NCI-H1694 treated with DMSO at 0.1 percent for 48 hours (cell line): ENCODE data around the gene NUP50.

Experiments
- DNase-seq: peaks from one replicate; lab custom pipeline; 2025; lab: John Stamatoyannopoulos, UW

NUP50 gene

DNA sequence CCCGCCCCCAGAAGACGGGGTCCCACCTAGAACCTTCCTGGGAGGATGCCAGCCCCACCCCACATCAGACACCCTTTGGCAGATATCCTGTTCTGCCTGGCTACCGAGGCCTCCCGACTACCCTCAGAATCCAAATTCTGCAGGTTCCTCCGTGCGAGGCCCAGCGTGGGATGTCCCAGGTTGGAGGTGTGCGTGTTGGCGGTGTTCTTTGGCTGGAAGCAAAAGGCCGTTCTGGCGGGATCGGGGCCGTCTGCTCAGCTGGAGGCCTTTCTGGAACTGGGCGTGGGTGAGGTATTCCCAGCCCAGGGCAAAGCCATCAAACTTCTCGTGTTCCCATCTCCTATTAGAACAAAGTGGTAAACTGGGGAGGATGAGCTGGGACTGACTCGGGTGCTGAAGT, 32.6 kb downstream of the NUP50 start:
- DNase-seq, result no peak

DNA sequence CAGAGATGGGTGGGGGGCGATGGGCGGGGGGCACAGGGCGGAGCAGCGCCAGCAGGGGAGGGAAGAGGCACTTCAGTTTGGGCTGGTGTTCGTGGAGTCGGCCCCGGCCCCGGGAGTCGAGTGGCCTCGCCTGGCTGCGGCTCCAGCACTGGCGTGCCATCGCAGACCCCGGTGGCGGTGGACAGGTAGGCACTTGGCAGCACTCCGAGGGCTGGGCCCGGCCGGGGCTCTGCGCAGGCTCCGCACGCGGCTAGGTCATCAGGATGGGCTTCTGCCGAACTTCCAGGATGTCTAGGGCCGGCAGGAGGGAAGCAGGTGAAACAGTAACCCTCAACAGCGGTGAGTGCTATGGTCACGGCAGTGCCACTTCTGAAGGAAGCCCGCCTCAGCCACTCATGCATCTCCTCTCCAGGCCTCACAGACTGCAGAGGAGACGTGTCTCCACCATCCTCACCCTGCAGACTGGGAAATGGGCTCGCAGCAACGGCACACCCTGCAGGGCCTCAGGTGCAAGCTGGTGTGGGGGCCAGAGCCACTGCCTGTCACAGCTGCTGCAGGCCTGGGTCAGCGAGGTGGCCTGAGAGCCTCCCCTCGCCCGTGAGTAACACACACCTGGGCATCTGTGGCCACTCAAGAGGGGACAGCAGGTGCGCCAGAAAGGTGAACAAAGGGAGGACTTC, 33.3 kb downstream of the NUP50 start:
- DNase-seq, result no peak

DNA sequence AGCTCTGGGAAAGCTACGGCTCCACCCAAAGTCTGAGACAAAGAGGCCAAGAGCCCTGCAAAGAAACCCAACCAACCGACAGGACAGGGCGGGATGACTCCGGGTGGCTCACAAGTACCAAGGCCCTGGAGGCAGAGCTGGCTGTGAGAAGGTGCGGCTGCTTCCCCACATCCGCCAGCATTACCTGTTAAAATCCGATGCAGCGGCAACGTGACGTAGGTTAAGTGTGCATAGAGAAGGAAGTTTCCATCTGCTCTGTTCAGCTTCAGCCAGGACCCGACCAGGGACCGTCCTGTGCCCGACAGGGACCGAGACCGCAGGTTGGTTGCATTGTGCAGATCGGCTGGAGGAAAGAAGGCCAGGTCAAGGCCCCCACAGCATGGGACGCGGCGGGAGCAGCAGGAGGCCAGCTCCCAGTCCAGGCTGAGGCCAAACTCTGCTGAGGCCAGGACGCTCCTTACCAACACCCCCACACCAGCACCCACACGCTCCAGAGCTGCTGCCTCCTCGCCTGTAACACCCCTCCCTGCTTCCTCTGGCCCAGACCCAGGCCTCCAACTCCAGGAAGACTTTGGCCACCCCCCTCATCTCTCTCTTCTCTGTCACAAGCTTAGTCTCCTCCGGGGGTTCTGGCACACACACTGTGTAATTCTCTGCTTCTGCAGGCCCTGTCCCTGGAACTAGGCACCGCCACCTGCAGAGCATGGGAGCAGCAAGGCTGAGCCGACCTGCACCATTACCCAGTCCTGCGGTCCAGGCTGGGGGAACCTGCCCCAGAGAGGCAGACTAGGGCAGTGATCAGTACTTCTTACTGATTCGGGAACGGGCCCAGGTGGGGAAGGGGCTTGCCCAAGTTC, 34.1 kb downstream of the NUP50 start:
- DNase-seq, result no peak

DNA sequence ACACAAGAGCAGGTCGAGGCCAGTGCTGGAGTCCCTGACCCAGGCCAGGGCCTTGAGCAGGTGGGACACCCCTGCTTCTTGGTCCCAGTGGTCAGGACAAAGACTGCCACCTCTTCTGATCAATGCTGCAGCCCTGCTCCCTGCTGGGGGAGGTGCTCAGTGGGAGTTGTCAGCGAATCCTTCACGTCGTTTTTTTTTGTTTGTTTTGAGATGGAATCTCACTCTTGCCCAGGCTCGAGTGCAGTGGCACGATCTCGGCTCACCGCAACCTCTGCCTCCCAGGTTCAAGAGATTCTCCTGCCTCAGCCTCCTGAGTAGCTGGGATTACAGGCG, 34.7 kb downstream of the NUP50 start:
- no peak for DNase-seq

DNA sequence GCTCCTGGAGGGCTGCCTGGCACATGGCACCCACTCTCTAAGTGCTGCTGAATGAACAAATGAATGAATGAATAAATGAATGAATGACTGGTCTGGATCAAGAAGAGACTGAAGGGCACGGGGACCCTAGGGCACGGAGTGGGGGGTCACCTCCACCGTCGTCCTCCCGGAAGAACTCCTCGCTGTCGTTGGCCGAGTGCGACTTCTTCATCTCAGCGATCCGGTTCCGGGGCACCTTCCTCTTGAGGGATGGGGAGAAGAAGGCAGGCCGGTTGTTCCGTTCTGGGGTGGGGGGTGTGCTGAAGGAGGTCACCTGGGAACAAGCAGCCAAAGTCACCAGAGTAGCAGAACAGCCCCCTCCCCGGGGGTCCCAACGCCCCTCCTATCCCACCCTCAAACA, 36.0 kb downstream of the NUP50 start:
- DNase-seq, result no peak

DNA sequence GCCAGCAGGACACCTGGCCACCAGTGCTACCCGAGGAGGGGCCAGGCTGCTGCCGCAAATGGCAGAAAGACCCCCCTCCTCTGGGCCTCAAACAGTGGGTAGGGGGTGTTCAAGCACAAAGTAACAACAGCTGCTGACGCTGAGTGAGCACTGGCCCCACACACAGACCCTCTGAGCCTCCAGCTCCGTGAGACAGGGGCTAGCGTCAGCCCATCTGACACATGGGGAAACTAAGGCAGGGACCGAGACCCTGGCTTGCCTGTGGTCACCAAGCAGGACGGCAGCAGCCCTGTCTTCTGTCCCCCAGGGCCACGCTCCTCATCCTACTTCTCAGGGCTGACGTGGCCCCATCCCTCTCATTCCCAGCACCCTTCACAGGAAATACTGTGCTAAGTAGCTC, 36.5 kb downstream of the NUP50 start:
- no peak for DNase-seq

DNA sequence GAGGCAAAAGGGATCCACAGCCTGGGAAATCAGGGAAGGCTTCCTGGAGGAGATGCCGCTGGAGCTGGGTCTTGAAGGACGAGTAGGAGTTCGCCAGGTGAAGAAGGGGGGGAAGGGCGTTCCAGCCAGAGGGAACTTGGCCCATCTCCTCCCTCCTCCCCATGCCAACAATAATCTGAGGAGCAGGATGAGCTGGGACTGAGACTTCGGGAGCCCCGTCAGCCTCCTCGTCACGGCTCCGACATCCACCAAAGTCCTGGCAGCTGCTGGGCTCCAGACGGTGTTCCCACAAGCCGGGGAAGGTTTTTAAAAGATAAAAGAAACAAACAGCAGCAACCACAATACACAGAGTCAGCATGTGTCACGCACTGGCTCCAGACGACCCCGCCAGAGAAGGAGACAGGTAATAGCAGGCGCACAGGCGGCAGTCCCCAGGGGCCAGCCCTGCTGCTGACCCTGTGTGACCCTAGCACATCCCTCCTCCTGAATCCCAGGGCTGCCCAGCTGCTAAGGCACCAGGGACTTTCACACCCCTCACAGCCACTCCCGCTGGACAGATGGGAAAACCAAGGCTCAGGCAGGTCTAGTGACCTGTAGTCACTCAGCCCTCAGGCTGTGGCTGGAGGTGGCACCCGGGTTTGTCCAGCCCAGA, 37.3 kb downstream of the NUP50 start:
- DNase-seq, result no peak

DNA sequence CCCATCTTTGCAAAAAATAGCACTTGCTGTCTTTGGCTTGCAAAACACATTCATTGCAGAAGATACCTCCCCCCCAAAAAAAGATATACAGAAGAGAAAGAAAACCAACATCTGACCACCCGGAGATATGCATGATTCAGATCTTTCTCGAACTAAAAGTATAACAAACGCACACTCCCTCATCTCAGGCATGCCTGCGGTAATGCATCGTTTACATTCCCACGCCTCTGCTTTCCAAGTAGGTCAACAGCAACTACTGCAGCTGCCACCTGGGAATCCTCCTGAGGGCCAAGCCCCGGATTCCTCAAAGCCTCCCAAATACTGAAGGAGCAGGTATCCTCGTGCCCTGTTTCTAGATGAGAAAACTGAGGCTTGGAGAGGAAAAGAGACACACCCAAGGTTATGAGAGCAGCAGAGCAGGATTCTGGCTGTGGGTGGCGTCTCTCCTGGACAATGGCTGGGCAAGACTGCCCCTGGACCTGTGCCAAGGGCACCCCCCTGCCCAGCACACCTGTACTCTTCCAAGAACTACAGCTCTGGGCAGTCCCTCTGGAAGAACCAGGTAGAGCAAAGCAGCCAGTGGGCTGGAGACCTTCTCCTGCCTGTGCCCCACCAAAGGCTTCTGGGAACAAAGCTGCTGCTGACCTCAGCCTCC, 38.1 kb downstream of the NUP50 start:
- DNase-seq, result no peak

DNA sequence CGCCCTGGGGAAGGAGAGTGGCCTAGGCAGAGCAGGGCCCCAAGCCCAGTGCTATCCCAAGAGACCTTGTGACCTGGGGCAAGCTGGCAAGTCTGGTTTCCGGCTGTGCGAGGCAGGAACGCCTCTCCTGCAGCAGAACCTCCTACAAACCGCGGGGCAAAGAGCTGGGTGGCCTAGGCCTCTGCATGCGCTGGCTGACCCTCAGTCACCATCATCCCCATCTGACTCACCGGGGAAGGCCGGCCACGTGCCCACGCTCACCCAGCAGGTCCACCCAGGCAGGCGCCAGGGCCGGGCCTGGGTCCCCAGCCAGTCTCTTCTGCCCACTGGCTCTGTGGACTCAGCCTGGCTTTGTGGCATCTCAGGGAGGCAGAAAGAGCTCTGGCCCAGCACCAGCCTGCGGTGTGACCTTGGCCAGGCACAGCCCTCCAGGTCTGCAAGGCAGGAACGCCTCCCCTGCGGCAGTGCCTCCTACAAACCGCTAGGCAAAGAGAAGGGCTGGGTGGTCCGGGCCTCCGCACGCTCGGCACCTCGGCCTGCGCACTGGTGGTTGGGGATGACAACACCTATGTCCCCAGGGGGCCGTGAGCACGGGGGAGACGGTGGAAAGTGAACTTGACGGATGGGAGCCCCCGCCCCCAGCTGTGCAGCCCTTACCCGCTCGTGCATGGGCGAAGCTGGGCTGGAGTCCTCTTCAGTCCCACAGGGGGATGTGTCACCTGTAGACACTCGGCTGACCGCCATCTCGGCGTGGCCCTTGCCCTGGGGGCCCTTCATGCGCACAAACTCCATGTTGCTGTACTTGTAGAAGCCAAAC, 38.8 kb downstream of the NUP50 start:
- no peak for DNase-seq

DNA sequence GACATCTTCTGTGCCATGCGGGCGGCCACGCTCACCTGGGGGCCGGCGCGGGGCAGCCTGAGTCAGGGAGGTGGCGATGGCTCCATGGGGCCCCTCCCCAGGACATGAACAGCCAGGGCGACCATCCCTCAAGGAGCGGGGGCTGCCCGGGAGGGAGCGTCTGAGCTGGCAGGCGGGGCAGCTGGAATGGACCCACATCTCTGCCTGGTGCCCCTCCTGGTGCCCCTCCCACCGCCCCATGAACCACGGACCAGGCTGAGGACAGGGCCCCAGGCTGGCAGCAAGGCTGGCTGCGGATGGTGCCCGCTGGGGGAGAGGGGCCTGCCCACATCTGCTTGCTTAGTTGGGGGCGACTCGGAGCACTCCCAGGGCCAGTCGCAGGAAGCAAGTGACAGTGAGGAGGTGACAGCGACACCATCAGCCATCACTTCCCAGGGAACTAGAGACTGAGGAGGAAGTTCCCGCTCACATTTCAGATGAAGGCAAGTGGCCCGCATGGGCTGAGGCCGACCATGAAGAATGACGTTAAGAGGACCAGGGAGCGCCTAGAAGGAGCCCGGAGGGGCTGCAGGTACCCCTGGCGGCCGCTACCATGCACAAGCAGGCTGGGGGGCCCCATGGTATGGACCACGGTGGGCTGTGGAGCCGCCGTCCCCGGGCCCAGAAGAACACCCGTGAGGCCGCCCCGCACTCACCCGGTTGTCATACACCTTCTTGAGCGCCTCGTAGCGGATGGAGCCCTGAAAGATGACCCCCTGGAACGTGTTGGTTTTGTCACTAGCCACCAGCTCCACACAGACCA, 39.6 kb downstream of the NUP50 start:
- no peak for DNase-seq

DNA sequence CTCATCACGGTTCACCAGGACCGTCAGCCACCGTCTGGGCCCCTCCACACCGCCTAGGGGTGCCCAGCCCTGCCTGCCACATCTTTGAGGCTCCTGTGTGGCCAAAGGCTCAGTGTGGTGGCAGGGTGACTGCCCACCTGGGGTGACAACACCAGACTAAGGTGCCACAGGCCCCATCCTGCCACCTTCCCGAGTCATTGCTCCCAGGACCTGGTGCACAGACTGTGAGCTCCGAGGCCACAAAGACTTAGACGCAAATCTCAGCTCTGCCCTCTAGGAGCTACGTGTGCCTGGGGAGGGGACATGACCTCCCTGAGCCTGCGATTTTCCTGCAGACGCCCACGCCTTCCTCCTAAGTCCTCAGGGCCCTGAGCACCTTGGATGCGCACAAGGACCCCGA, 40.5 kb downstream of the NUP50 start:
- no peak for DNase-seq

DNA sequence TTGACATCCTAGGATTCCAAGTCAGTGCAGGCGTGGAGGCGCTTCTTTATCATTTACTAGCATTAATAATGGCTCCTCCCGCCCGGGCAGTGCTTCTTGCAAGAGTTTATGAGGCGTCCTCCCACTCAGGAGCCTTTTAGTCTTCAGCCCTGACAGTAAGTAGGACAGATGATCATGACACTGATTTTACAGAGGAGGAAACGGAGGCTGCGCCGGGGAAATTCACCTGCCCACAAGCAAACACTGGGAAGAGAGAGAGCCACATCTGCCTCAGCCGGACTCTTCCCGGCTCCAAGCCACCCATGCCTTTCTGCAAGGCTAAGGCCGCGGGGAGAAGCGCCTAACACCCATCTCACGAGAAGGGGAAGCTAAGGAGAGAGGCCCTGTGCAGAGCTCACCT, 41.1 kb downstream of the NUP50 start:
- DNase-seq, result no peak

DNA sequence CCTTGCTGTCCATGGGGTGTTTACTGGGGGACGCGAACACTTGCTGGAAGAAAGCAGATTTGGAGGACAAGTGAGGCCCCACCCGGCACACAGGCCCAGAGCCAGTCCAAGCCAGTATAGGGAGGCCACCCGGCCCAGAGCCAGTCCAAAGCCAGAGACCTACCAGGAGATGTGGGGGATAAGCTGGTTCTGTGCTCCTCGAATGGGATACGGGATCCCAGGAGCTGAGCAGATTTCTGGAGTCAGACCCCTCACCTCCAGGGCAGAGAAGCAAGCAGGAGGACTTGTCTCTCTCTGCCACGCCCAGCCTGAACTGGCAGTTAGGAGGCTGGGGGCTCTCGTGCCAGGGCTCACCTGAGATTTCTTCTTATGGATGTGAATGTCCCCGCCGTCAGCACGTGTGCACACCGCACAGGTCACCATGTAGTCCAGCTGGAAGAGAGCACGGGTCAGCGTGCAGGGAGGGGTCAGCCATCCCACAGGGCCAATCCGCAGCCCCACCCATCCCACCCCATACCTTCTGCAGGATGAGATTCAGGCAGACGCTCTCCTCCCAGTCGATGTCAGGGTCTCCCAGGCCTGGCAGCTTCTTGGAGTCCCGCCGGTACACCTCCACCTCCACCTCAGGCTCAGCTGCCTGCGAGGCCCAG, 41.7 kb downstream of the NUP50 start:
- no peak for DNase-seq

DNA sequence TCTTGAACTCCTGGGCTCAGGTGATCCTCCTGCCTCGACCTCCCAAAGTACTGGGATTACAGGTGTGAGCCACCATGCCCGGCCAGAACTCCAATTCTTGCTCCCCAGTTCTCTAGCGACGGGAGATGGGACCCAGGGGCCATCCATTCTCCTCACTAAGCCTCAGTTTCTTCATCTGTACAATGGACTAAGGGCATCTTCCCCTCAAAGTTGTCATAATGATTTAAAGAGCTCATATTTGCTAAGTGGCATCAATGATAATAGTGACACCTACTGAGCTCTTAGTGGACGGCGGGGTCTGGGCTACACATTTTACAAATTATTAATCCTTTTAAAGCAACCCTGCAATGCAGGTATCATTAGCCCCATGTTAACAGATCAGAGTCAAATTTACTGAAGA, 42.5 kb downstream of the NUP50 start:
- DNase-seq, result no peak

DNA sequence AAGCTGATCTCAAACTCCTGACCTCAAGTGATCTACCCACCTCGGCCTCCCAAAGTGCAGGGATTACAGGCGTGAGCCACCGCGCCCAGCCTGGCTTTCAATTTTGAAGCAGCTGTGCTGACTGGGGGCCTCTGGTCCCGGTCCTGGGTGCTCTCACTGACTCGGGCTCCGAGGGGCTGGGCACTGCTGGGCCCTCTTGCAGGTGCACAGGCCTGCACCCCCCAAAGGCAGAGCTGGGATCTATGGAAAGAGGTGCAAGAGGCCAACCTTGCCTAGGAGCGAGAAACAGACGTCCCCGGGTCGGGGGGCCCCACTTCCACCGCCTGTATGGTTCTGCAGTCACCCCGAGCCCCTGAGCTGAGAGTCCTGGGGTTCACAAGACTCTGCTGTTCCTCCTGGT, 43.8 kb downstream of the NUP50 start:
- DNase-seq, result no peak

DNA sequence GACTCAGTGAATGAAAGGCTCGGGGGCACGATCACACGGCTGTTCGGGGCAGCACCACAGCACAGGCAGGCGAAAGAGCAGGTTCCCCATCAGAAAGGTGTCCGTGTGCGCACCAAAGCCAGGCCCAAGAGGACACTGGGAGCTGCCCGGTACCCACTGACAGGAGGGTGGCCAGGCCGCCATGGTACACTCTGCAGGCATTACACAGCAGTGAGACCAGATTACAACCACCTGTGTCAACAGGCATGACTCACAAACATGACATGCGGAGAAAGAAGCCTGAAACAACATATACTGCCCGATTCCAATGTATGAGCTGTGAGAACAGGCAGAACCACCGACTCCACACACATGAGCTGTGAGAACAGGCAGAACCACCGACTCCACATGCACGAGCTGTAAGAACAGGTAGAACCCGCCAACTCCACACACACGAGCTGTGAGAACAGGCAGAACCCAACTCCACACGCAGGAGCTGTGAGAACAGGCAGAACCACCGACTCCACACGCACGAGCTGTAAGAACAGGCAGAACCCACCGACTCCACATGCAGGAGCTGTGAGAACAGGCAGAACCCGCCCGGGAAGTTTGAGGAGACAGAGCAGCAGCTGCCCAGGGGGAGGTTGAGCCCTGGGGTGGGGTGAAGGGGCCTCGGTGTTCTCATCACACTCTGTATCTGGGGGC, 44.4 kb downstream of the NUP50 start:
- no peak for DNase-seq

DNA sequence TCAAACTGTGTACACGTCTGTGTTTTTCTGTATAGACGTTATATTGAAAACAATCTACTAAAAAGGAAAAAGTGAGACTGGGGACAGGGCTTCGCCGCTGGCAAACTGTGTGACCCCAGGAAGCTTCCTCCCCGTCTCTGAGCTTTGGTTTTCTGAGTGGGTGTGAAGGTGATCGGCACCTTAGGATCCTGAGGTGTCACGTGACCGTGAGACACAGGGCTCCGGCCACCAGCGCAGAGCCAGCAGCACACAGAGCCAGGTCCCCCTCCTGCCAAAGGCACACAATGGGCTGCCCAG, 44.9 kb downstream of the NUP50 start:
- DNase-seq, result no peak

DNA sequence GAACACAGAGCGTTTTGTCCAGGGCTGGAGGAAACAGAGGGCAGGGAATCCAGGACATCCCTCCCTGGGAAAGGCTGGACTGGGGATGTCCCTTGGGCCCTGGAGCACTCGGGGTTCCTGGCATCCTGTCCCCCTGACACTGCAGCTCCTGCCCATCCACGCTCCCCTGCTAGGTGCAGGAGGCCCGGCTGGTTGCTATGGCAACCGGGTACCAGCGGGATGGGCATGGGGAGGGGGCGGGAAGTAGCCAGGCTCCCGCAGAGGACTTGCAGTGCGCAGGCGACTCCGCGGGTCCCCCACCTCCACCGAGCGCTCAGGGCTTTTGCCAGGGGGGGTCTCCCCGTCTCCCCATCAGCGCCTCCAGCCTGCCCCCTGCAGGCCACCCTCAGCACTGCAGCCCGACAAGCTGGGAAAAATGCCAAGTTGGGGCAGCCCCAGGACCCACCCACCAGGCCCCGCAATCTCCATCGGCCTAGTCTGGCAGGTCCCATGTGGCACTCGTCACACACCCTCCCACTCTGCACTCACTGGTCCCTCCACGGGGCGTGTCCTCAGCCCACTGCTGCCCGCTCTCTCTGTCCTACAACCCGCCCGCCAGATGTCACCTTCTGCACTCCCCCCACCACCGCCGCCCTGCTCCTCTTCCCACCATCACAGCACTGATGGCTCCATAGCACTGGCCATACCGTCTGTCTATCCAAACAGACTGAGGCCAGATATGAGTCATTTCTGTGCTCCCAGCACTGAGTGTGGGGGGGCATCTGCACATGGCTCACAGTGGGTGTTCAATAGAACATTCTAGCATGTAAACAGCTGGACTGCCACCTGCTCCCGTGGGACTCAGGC, 45.5 kb downstream of the NUP50 start:
- peak; percentile 60 for DNase-seq

DNA sequence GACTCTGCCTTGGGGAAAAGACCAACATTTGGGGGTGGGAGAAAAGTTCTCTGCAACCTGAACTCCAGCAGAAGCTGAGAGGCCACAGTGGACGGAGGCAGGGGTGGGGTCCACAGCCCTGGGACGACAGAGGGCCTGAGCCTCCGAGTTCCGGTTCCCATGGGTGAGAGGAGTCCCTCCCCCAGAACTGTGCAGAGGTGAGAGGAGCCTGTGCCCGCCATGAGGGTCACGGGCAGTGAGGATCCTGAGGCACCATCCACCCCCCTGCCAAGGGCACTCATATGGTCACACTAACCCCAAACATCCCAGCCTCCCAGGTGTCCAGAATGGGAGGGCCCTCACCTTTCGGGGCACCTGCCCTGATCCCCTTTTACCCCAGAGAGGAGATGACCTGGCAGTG, 46.4 kb downstream of the NUP50 start:
- DNase-seq, result no peak
